Neural progenitor cell (in vitro differentiated cells): Measurements from ENCODE around the gene GCK.

Experiments used
- EZH2 ChIP-seq: fragments of 200-600 bp; sonication (generic); IDR thresholded peaks from 2 replicates; pipeline ENCODE4 v1.6.1; 2017; ENCODE audit warnings: antibody characterized with exemption, mild to moderate bottlenecking, moderate library complexity
- EZH2phosphoT487 ChIP-seq: fragments of 200-600 bp; sonication (generic); IDR thresholded peaks from 2 replicates; pipeline ENCODE4 v1.6.1; 2017; ENCODE audit warnings: antibody characterized with exemption
- TF ChIP-seq, protein P1 (sequence below): fragments of 200-600 bp; sonication (generic); IDR thresholded peaks from 2 replicates; pipeline ENCODE4 v1.5.1; 2017; ENCODE audit warnings: antibody characterized with exemption, mild to moderate bottlenecking

- TF ChIP-seq, protein P1, sequence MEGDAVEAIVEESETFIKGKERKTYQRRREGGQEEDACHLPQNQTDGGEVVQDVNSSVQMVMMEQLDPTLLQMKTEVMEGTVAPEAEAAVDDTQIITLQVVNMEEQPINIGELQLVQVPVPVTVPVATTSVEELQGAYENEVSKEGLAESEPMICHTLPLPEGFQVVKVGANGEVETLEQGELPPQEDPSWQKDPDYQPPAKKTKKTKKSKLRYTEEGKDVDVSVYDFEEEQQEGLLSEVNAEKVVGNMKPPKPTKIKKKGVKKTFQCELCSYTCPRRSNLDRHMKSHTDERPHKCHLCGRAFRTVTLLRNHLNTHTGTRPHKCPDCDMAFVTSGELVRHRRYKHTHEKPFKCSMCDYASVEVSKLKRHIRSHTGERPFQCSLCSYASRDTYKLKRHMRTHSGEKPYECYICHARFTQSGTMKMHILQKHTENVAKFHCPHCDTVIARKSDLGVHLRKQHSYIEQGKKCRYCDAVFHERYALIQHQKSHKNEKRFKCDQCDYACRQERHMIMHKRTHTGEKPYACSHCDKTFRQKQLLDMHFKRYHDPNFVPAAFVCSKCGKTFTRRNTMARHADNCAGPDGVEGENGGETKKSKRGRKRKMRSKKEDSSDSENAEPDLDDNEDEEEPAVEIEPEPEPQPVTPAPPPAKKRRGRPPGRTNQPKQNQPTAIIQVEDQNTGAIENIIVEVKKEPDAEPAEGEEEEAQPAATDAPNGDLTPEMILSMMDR, result no peak
- TF ChIP-seq EZH2phosphoT487 (no peak), EZH2 (no peak)
Observed at GRCh38 chr7:44150966-44151941, 38.0 kb downstream of the GCK start.
